CD4-positive, alpha-beta memory T cell (primary cell): ENCODE data around the gene NTHL1. TPM values are rescaled to one million over a fixed set of nuclear protein-coding genes. Genes with fewer than 3 reads are reported as not detected.

Experiments
- microRNA-seq: library from miRNA; unstranded; fragments of <30 nt; microRNA quantifications from one replicate; pipeline ENCODE4 v1.2.0, GENCODE V29; 2021; ENCODE audit warnings: borderline replicate concordance, borderline number of aligned reads, borderline microRNAs expressed, mixed read lengths
- polyA plus RNA-seq, 2 donors: library from polyadenylated mRNA; unstranded; fragments of 300-500 nt; fragmentation: Illumina TruSeq; gene quantifications; one replicate each; pipeline ENCODE4 v1.2.3, GENCODE V29; 2021
- total RNA-seq, 2 experiments: library from RNA; stranded (reverse); gene quantifications; one replicate each; pipeline ENCODE4 v1.2.3, GENCODE V29; 2021

NTHL1 gene
- total and polyA plus RNA-seq, 4 experiments from 2014 or later: 9.3 to 20.1 (median 12.7) TPM

Small RNAs within 50 kb of the gene (microRNA-seq; reads per million reads assigned to microRNA genes)
- gene MIR1225: not detected

Other genes starting within 250 kb of the NTHL1 start
- 10 to 100 TPM; 73.7 to 77.8 TPM for gene HAGH, start 221.0 kb downstream of the NTHL1 start, total RNA-seq
- 10 to 100 TPM; 54.3 to 63.2 TPM for gene HAGH, start 221.0 kb downstream of the NTHL1 start, polyA plus RNA-seq
- 1 to 10 TPM; 7.8 to 9.6 TPM for gene FAHD1, start 220.6 kb downstream of the NTHL1 start, total RNA-seq
- 10 to 100 TPM; 22.3 to 23.2 TPM for gene FAHD1, start 220.6 kb downstream of the NTHL1 start, polyA plus RNA-seq
- gene MEIOB, start 175.7 kb downstream of the NTHL1 start, total RNA-seq: not detected
- gene MEIOB, start 175.7 kb downstream of the NTHL1 start, polyA plus RNA-seq: not detected
- gene HS3ST6, start 129.4 kb downstream of the NTHL1 start, total RNA-seq: not detected
- gene HS3ST6, start 129.4 kb downstream of the NTHL1 start, polyA plus RNA-seq: not detected
- 10 to 100 TPM in 1 of 2 experiments, 1 to 10 TPM in 1; 9.3 to 10.6 TPM for gene MSRB1, start 104.6 kb downstream of the NTHL1 start, total RNA-seq
- gene MSRB1, start 104.6 kb downstream of the NTHL1 start, polyA plus RNA-seq: 10 to 100 TPM; 20.4 to 30.5 TPM
- gene RPL3L, start 93.1 kb downstream of the NTHL1 start, total RNA-seq: not detected
- not detected for gene RPL3L, start 93.1 kb downstream of the NTHL1 start, polyA plus RNA-seq
- gene NDUFB10, start 88.3 kb downstream of the NTHL1 start, total RNA-seq: 10 to 100 TPM; 76.5 to 86.2 TPM
- gene NDUFB10, start 88.3 kb downstream of the NTHL1 start, polyA plus RNA-seq: 100 to 1,000 TPM; 205 to 223 TPM
- 1,000 to 10,000 TPM; 2,828 to 2,894 TPM for gene RPS2, start 83.0 kb downstream of the NTHL1 start, total RNA-seq
- 1,000 to 10,000 TPM; 6,382 to 6,826 TPM for gene RPS2, start 83.0 kb downstream of the NTHL1 start, polyA plus RNA-seq
- gene RNF151, start 81.0 kb downstream of the NTHL1 start, total RNA-seq: not detected
- not detected for gene RNF151, start 81.0 kb downstream of the NTHL1 start, polyA plus RNA-seq
- 10 to 100 TPM; 33.2 to 35.0 TPM for gene TBL3, start 75.8 kb downstream of the NTHL1 start, total RNA-seq
- gene TBL3, start 75.8 kb downstream of the NTHL1 start, polyA plus RNA-seq: 10 to 100 TPM; 44.1 to 47.6 TPM
- gene NOXO1, start 66.4 kb downstream of the NTHL1 start, total RNA-seq: under 1 TPM; 0.47 to 0.84 TPM
- under 1 TPM; 0.50 to 0.54 TPM for gene NOXO1, start 66.4 kb downstream of the NTHL1 start, polyA plus RNA-seq
- gene GFER, start 63.6 kb downstream of the NTHL1 start, total RNA-seq: 10 to 100 TPM; 19.6 to 22.6 TPM
- 10 to 100 TPM; 32.2 to 35.7 TPM for gene GFER, start 63.6 kb downstream of the NTHL1 start, polyA plus RNA-seq
- gene SYNGR3, start 57.9 kb downstream of the NTHL1 start, total RNA-seq: 1 to 10 TPM; 1.6 TPM
- gene SYNGR3, start 57.9 kb downstream of the NTHL1 start, polyA plus RNA-seq: 1 to 10 TPM in 1 of 2 donors, under 1 TPM in 1; 0.50 to 2.2 TPM
- 10 to 100 TPM; 48.5 to 49.8 TPM for gene ZNF598, start 38.0 kb downstream of the NTHL1 start, total RNA-seq
- gene ZNF598, start 38.0 kb downstream of the NTHL1 start, polyA plus RNA-seq: 10 to 100 TPM in 1 of 2 donors, 1 to 10 TPM in 1; 3.1 to 10.0 TPM
- not detected for gene NPW, start 28.0 kb downstream of the NTHL1 start, total RNA-seq
- not detected for gene NPW, start 28.0 kb downstream of the NTHL1 start, polyA plus RNA-seq
- 1 to 10 TPM; 1.7 to 2.1 TPM for gene NHERF2, start 20.9 kb downstream of the NTHL1 start, total RNA-seq
- gene NHERF2, start 20.9 kb downstream of the NTHL1 start, polyA plus RNA-seq: under 1 TPM; 0.16 to 0.40 TPM
- 100 to 1,000 TPM; 157 to 177 TPM for gene TSC2, start 151 bp upstream of the NTHL1 start, total RNA-seq
- 10 to 100 TPM; 20.7 to 50.8 TPM for gene TSC2, start 151 bp upstream of the NTHL1 start, polyA plus RNA-seq
- gene PKD1, start 88.1 kb upstream of the NTHL1 start, total RNA-seq: 100 to 1,000 TPM; 125 to 126 TPM
- gene PKD1, start 88.1 kb upstream of the NTHL1 start, polyA plus RNA-seq: 10 to 100 TPM in 1 of 2 donors, 1 to 10 TPM in 1; 2.3 to 11.7 TPM
- gene RAB26, start 100.8 kb upstream of the NTHL1 start, total RNA-seq: under 1 TPM in 1 of 2 experiments, not detected in 1; 0.44 TPM
- gene RAB26, start 100.8 kb upstream of the NTHL1 start, polyA plus RNA-seq: under 1 TPM; 0.52 to 0.77 TPM
- gene TRAF7, start 107.9 kb upstream of the NTHL1 start, total RNA-seq: 10 to 100 TPM; 40.9 to 41.9 TPM
- 1 to 10 TPM; 1.9 to 8.9 TPM for gene TRAF7, start 107.9 kb upstream of the NTHL1 start, polyA plus RNA-seq
- not detected for gene CASKIN1, start 148.8 kb upstream of the NTHL1 start, total RNA-seq
- not detected for gene CASKIN1, start 148.8 kb upstream of the NTHL1 start, polyA plus RNA-seq
- 10 to 100 TPM; 28.1 to 31.1 TPM for gene MLST8, start 157.6 kb upstream of the NTHL1 start, total RNA-seq
- 10 to 100 TPM; 27.4 to 34.7 TPM for gene MLST8, start 157.6 kb upstream of the NTHL1 start, polyA plus RNA-seq
- 10 to 100 TPM; 32.4 to 33.4 TPM for gene BRICD5, start 163.0 kb upstream of the NTHL1 start, total RNA-seq
- under 1 TPM in 1 of 2 donors, not detected in 1; 0.39 TPM for gene BRICD5, start 163.0 kb upstream of the NTHL1 start, polyA plus RNA-seq
- 10 to 100 TPM; 26.5 to 27.3 TPM for gene PGP, start 167.0 kb upstream of the NTHL1 start, total RNA-seq
- gene PGP, start 167.0 kb upstream of the NTHL1 start, polyA plus RNA-seq: 10 to 100 TPM in 1 of 2 donors, 1 to 10 TPM in 1; 7.8 to 12.8 TPM
- 10 to 100 TPM; 46.5 to 49.7 TPM for gene E4F1, start 175.8 kb upstream of the NTHL1 start, total RNA-seq
- gene E4F1, start 175.8 kb upstream of the NTHL1 start, polyA plus RNA-seq: 10 to 100 TPM in 1 of 2 donors, 1 to 10 TPM in 1; 6.7 to 20.9 TPM
- 1 to 10 TPM; 3.9 to 4.8 TPM for gene DNASE1L2, start 188.6 kb upstream of the NTHL1 start, total RNA-seq
- not detected for gene DNASE1L2, start 188.6 kb upstream of the NTHL1 start, polyA plus RNA-seq
- gene ECI1, start 203.8 kb upstream of the NTHL1 start, total RNA-seq: 10 to 100 TPM; 33.0 to 36.6 TPM
- 10 to 100 TPM; 45.4 to 51.1 TPM for gene ECI1, start 203.8 kb upstream of the NTHL1 start, polyA plus RNA-seq
- 100 to 1,000 TPM; 151 to 152 TPM for gene RNPS1, start 220.3 kb upstream of the NTHL1 start, total RNA-seq
- gene RNPS1, start 220.3 kb upstream of the NTHL1 start, polyA plus RNA-seq: 100 to 1,000 TPM; 265 to 267 TPM